ENCODE results near the gene ASB13. TPM values are rescaled to one million over a fixed set of nuclear protein-coding genes. Genes with fewer than 3 reads are reported as not detected.

ASB13 gene
- total and polyA plus RNA-seq, 2 donors (not counting 1 experiment from before 2014, with no cell fraction given), result 5.4 to 15.4 TPM

DNA sequence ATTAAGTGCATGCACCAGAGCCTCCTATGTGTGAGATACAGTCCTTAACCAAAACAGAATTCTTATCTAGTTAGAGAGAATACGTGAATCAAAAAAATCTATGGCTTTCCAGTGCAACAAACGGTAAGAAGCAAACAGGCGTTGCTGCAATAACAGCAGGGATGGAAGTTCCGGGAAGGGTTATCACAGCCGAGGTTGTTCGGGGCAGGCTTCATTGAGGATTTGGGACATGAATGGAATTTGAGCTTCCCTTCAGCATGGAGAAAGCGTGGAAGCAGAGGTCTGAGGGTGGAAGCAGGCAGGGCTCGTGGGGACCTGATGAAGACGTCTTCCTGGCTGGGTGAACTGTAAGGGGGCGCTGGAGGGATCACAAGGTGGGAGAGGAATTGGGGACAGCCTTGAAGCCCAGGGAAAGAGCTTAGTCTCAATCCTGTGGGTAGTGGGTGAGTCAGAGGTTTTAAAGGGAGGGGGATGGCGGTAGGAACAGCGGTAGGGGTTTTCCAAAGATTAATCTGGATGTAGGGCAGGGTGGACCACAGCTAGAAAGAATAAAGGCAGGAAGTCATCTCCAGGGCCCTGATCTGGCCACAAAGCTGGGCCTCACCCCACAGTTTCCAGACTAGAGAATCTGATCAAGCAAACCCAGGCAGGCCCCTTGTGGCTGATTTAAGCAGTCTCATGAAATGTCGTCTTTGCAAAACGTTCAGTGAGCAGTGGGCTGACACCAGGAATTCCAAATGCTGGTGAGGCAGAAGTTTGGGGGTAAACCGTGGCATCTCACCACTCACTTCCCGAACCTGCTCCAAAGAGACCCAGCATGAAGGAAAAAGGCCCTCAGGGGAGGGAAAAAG lies 76.5 kb downstream of the ASB13 start:
- no peaks in the 10 kb centered on the region for H3K79me2 ChIP-seq (ENCODE audit: control insufficient read depth, insufficient read depth, low read length)
- H4K20me1 ChIP-seq (ENCODE audit: control insufficient read depth, extremely low read depth, insufficient read depth, low read length), result no peaks in the 10 kb centered on the region
- H3K4me1 ChIP-seq (ENCODE audit: control insufficient read depth, extremely low read depth, insufficient read depth, low read length), result no peaks in the 10 kb centered on the region
- TF ChIP-seq EZH2 (IDR thresholded peaks at IDR 0.05; ENCODE audit: low read length, missing control alignments), result no peak
- TF ChIP-seq, protein P1, sequence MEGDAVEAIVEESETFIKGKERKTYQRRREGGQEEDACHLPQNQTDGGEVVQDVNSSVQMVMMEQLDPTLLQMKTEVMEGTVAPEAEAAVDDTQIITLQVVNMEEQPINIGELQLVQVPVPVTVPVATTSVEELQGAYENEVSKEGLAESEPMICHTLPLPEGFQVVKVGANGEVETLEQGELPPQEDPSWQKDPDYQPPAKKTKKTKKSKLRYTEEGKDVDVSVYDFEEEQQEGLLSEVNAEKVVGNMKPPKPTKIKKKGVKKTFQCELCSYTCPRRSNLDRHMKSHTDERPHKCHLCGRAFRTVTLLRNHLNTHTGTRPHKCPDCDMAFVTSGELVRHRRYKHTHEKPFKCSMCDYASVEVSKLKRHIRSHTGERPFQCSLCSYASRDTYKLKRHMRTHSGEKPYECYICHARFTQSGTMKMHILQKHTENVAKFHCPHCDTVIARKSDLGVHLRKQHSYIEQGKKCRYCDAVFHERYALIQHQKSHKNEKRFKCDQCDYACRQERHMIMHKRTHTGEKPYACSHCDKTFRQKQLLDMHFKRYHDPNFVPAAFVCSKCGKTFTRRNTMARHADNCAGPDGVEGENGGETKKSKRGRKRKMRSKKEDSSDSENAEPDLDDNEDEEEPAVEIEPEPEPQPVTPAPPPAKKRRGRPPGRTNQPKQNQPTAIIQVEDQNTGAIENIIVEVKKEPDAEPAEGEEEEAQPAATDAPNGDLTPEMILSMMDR (conservative IDR thresholded peaks at IDR 0.05 in 1 of 2, IDR thresholded peaks at IDR 0.05 in 1 of 2; ENCODE audit: low read depth in 1 of 2, low read length in 2 of 2), result peak; percentile 30 to 39
- H3K36me3 ChIP-seq (ENCODE audit: control insufficient read depth, insufficient read depth, low read length), result no peaks in the 10 kb centered on the region
- H3K4me3 ChIP-seq (replicated peaks in 1 of 4; ENCODE audit: control extremely low read depth in 1 of 4, insufficient read depth in 1 of 4, low read depth in 3 of 4, low read length in 4 of 4), result no peak overlapping the region
- H3K27me3 ChIP-seq (ENCODE audit: control insufficient read depth, insufficient read depth, low read length), result no peaks in the 10 kb centered on the region
- H3K9ac ChIP-seq (ENCODE audit: insufficient read depth, low read length), result no peak overlapping the region
- no peak overlapping the region for H2AFZ ChIP-seq (ENCODE audit: low read length)
- DNase-seq (ENCODE audit: low read depth in 2 of 2), result peak; percentile 47 to 86
- H3K4me2 ChIP-seq (ENCODE audit: extremely low read depth, insufficient read depth, low read length), result no peak overlapping the region
- H3K27ac ChIP-seq (ENCODE audit: insufficient read depth, low read length), result no peak overlapping the region
- H3K9me3 ChIP-seq (ENCODE audit: control insufficient read depth, insufficient read depth, low read depth, low read length), result no peaks in the 10 kb centered on the region

GRCh38 chr10:5589011-5589660 lies 77.3 kb downstream of the ASB13 start:
- H3K79me2 ChIP-seq (ENCODE audit: control insufficient read depth, insufficient read depth, low read length), result no peaks in the 10 kb centered on the region
- no peaks in the 10 kb centered on the region for H3K27me3 ChIP-seq (ENCODE audit: control insufficient read depth, insufficient read depth, low read length)
- TF ChIP-seq EZH2 (IDR thresholded peaks at IDR 0.05; ENCODE audit: low read length, missing control alignments), result no peak
- TF ChIP-seq, protein P1 (conservative IDR thresholded peaks at IDR 0.05 in 1 of 2, IDR thresholded peaks at IDR 0.05 in 1 of 2; ENCODE audit: low read depth in 1 of 2, low read length in 2 of 2), result no peak
- no peak overlapping the region for H3K4me2 ChIP-seq (ENCODE audit: extremely low read depth, insufficient read depth, low read length)
- H2AFZ ChIP-seq (ENCODE audit: low read length), result no peak overlapping the region
- no peak overlapping the region for H3K27ac ChIP-seq (ENCODE audit: insufficient read depth, low read length)
- H3K4me1 ChIP-seq (ENCODE audit: control insufficient read depth, extremely low read depth, insufficient read depth, low read length), result no peaks in the 10 kb centered on the region
- H3K4me3 ChIP-seq (replicated peaks in 1 of 4; ENCODE audit: control extremely low read depth in 1 of 4, insufficient read depth in 1 of 4, low read depth in 3 of 4, low read length in 4 of 4), result no peak overlapping the region
- DNase-seq (ENCODE audit: low read depth in 2 of 2), result no peak
- no peaks in the 10 kb centered on the region for H3K36me3 ChIP-seq (ENCODE audit: control insufficient read depth, insufficient read depth, low read length)
- no peaks in the 10 kb centered on the region for H3K9me3 ChIP-seq (ENCODE audit: control insufficient read depth, insufficient read depth, low read depth, low read length)
- H3K9ac ChIP-seq (ENCODE audit: insufficient read depth, low read length), result no peak overlapping the region
- no peaks in the 10 kb centered on the region for H4K20me1 ChIP-seq (ENCODE audit: control insufficient read depth, extremely low read depth, insufficient read depth, low read length)

Other genes with a start within 250 kb of the ASB13 start
- gene CALML5, start 167.0 kb downstream of the ASB13 start, total RNA-seq, result not detected in 2 replicates
- gene CALML5, start 167.0 kb downstream of the ASB13 start, polyA plus RNA-seq, result not detected in 2 replicates
- not detected in 2 replicates for gene CALML3, start 141.6 kb downstream of the ASB13 start, total RNA-seq
- gene CALML3, start 141.6 kb downstream of the ASB13 start, polyA plus RNA-seq, result not detected in 2 replicates
- gene TASOR2, start 18.2 kb upstream of the ASB13 start, total RNA-seq, result 77.9 and 85.3 TPM in 2 replicates
- 37.0 and 41.1 TPM in 2 replicates for gene TASOR2, start 18.2 kb upstream of the ASB13 start, polyA plus RNA-seq
- gene GDI2, start 146.8 kb upstream of the ASB13 start, total RNA-seq, result 474 and 483 TPM in 2 replicates
- gene GDI2, start 146.8 kb upstream of the ASB13 start, polyA plus RNA-seq, result 287 and 291 TPM in 2 replicates
- 7.2 and 9.9 TPM in 2 replicates for gene ANKRD16, start 223.3 kb upstream of the ASB13 start, total RNA-seq
- gene ANKRD16, start 223.3 kb upstream of the ASB13 start, polyA plus RNA-seq, result 4.0 and 4.9 TPM in 2 replicates
- gene FBH1, start 223.6 kb upstream of the ASB13 start, total RNA-seq, result 95.0 and 97.8 TPM in 2 replicates
- 53.6 and 59.4 TPM in 2 replicates for gene FBH1, start 223.6 kb upstream of the ASB13 start, polyA plus RNA-seq